GM12864 (cell line): ENCODE results near the gene CACNA1E.
A peak's percentile ranks its signal among the peaks of the same experiment; 100 is the strongest.

ENCODE experiments used
- DNase-seq: peaks from one replicate; pipeline ENCODE4 v3.0.0-alpha.2; 2011; ENCODE audit warnings: low read depth
- H3K4me3 ChIP-seq: 2 replicates; pipeline ENCODE4 v1.5.1; 2011; ENCODE audit warnings: mild to moderate bottlenecking, low read depth, low read length, control low read depth
- TF ChIP-seq, protein P1 (sequence below): IDR thresholded peaks from 2 replicates; pipeline ENCODE4 v1.5.1; 2011; ENCODE audit warnings: low read depth, mild to moderate bottlenecking, moderate library complexity, low read length, control low read depth, inconsistent platforms; ENCODE audit errors: missing control alignments

The CACNA1E gene

DNA sequence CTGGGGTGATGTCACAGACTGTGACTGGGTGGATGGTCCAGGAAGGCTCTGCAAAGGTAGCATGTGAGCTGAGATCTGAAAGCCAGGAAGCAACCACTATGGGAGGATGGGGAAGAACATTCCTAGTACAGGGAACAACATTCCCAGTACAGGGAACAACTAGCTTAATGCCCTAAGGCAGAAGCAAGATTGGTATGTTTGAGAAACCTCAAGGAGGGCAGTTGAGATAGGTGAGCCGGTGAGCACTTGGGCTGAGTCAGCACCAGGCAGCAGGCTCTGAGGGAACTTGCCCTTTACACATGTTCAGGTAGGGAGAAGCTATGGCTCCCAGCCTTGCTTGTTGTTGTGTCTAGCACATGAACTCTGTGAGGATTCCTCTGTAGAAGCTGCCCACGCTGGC lies 24.2 kb upstream of the CACNA1E start:
- DNase-seq: no peak
- TF ChIP-seq, protein P1, sequence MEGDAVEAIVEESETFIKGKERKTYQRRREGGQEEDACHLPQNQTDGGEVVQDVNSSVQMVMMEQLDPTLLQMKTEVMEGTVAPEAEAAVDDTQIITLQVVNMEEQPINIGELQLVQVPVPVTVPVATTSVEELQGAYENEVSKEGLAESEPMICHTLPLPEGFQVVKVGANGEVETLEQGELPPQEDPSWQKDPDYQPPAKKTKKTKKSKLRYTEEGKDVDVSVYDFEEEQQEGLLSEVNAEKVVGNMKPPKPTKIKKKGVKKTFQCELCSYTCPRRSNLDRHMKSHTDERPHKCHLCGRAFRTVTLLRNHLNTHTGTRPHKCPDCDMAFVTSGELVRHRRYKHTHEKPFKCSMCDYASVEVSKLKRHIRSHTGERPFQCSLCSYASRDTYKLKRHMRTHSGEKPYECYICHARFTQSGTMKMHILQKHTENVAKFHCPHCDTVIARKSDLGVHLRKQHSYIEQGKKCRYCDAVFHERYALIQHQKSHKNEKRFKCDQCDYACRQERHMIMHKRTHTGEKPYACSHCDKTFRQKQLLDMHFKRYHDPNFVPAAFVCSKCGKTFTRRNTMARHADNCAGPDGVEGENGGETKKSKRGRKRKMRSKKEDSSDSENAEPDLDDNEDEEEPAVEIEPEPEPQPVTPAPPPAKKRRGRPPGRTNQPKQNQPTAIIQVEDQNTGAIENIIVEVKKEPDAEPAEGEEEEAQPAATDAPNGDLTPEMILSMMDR: no peak

DNA sequence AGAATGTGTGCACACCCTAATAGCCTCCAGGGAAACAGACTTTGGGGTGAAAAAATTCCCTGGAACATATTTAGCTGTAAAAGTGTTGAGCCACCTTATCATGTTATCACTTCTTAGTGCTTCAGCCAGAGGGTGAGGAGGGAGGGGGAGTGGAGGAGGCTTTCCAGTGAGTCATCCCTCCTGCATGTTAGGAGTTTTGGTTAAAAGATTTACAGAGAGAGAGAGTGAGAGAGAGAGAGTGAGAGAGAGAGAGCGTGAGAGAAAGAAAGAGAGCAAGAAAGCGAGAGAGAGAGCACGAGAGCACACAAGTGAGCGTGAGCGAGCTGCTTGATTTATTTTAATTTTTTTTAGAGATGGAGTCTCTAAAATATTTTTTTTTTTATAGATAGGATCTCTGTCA lies 13.5 kb upstream of the CACNA1E start:
- no peak for DNase-seq
- H3K4me3 ChIP-seq: no peak overlapping the region
- TF ChIP-seq, protein P1: no peak

More for the DNA sequence above, 24.2 kb upstream of the CACNA1E start:
- no peak overlapping the region for H3K4me3 ChIP-seq

DNA sequence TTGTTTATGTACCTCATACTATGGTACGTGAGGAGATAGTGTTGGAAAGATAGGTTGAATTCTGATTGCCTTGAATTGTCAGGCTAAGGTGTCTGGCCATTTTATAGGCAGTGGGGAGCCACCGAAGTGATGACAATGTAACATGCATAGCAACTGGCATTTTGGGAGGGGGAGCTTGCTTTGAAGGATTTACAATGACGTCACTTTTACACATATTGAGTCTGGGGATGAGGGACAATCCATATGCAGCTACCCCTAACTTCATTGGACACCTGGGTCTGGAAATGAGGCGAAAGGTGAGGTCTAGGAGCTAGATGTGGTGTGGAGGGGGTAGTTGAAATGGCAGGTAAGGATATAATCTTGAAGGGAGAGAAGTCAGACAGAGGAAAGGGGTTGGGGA lies 7.7 kb upstream of the CACNA1E start:
- TF ChIP-seq, protein P1: no peak
- no peak overlapping the region for H3K4me3 ChIP-seq
- DNase-seq: no peak

DNA sequence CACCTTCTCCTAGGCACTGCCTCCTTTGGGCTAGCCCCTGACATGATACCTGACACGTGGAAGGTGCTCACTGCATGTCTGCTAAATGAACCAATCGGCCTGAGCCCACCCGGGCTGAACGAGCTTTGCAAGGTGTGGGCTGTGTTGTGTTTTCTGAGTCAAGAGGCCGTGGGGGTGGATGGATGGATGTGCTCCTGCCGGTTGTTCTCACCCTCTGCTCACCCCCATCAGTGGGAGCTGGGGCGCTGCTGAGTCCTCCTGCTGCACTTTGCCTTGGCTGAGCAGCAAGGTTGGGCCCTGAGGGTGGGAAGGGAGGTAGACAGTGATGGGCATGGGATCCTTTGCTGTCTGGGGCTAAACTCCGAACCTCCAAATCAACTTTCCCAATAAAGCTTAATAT lies 6.7 kb upstream of the CACNA1E start:
- H3K4me3 ChIP-seq: no peak overlapping the region
- TF ChIP-seq, protein P1: no peak
- DNase-seq: no peak

DNA sequence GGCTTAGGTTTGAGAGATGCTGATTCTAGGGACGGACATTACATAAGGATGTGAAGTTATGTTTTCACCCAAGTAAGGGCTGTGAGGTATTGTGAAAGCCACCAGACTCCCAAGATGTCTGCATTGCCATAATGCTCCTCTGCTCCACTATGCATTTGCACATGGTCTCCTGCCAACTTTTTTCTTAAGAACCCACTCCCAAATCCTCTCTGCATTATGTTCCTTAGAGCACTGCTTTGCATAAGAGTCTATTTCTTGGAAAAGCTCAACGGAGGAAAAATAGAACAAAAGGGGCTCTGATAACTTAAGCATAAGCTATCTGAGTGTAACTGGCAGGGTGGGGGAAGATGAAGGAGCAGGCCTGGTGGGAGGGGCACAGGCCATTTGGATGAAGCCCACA lies 5.0 kb upstream of the CACNA1E start:
- no peak overlapping the region for H3K4me3 ChIP-seq
- TF ChIP-seq, protein P1: no peak
- DNase-seq: no peak

DNA sequence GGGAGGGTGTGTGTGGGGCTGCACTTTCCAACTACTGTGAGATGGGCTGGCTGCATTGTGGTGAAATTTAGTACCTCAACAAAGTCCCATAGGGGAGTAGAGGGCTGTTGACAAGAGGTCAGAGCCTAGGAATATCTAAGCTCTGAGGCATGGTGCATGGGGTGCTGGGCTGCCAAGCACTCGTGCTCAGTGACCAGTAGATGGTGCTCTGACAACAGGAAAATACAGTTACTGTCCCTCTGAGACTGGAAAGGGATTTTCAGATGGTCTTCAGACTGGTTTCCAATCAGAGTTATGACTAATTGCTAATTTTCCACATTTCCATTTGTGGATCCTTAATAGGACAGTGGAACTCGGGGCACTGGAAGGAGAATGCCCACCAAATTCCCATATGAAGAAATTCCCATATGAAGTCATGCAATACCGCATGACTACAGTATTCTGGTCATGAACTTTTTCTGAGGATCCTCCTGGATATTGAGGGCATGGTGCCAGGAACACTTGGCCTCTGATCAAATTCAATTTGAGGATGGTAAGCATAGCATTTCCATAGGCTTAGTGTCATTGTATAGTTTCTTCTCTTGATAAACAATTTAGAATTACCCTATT lies 4.1 kb upstream of the CACNA1E start:
- peak; percentile 58 for DNase-seq
- TF ChIP-seq, protein P1: peak; percentile 88
- H3K4me3 ChIP-seq: no peak overlapping the region

DNA sequence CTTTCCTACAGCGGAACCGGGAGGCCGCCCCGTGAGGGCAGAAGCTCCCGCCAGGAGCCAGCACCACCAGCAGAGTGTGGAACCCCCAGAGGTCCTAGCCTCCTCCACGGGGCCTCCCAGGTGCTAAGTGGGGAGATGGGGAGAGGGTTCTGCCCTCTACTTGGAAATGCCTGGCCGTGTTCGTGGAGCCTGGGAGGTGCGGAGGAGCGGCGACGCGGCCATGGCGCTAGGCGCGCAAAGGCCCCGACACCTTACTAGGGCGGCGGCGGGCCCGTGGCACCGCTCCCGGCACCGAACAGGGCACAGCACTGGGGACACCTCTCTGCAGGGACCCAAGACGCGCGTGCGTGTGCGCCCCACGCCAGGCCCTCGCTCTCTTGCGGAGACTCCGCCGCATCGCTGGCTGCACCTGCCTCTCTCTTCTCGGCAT lies 1.3 kb upstream of the CACNA1E start:
- DNase-seq: no peak
- TF ChIP-seq, protein P1: no peak
- peak overlapping the region; percentile 41 for H3K4me3 ChIP-seq
